ENCODE data around the gene MRPL34.

DNA sequence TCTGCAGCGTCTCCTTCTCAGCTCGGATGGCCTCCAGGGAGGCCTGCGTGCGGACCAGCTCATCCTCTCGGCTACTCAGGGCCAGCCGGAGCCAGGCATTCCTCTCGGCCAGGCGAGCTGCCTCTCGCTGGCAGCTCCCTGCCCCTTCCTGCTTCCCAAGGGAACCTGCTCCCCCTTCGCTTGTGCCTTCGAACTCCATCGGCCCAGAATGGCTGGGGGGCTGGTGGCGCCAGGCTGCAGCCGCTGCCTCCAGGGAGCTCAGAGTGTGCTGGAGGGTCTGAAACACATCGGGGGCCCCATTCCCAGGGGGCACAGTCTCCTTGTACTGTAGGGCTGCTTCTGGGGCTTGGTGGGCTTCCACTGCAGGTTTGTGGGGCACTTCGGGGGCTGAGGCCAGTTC lies 43.1 kb upstream of the MRPL34 start:
- no peak for TF ChIP-seq EZH2 (IDR thresholded peaks at IDR 0.05; ENCODE audit: borderline replicate concordance, low read length)
- TF ChIP-seq, protein P1, sequence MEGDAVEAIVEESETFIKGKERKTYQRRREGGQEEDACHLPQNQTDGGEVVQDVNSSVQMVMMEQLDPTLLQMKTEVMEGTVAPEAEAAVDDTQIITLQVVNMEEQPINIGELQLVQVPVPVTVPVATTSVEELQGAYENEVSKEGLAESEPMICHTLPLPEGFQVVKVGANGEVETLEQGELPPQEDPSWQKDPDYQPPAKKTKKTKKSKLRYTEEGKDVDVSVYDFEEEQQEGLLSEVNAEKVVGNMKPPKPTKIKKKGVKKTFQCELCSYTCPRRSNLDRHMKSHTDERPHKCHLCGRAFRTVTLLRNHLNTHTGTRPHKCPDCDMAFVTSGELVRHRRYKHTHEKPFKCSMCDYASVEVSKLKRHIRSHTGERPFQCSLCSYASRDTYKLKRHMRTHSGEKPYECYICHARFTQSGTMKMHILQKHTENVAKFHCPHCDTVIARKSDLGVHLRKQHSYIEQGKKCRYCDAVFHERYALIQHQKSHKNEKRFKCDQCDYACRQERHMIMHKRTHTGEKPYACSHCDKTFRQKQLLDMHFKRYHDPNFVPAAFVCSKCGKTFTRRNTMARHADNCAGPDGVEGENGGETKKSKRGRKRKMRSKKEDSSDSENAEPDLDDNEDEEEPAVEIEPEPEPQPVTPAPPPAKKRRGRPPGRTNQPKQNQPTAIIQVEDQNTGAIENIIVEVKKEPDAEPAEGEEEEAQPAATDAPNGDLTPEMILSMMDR (conservative IDR thresholded peaks at IDR 0.05 in 1 of 2, IDR thresholded peaks at IDR 0.05 in 1 of 2; ENCODE audit: extremely low read depth in 1 of 2, insufficient read depth in 1 of 2, low read depth in 1 of 2, low read length in 2 of 2), result no peak

Data from mammary epithelial cell (primary cell).